KMS-11 (cell line): ENCODE measurements around the gene NUDT12.

Experiments used
- H2AFZ ChIP-seq: fragments of 200-600 bp; sonication (generic); 2 replicates; pipeline ENCODE4 v1.6.1; 2016; ENCODE audit warnings: antibody characterized with exemption, mixed run types, low read depth
- H3K27ac ChIP-seq: fragments of 200-600 bp; sonication (generic); 2 replicates; pipeline ENCODE4 v1.6.1; 2016; ENCODE audit warnings: mild to moderate bottlenecking, mixed run types
- H3K27me3 ChIP-seq: fragments of 200-600 bp; sonication (generic); 2 replicates; pipeline ENCODE4 v1.6.1; 2017; ENCODE audit warnings: mild to moderate bottlenecking, low read depth, mixed run types, moderate library complexity; ENCODE audit not compliant: insufficient read depth
- H3K36me3 ChIP-seq: fragments of 200-600 bp; sonication (generic); 2 replicates; pipeline ENCODE4 v1.6.1; 2017; ENCODE audit warnings: mild to moderate bottlenecking, mixed run types; ENCODE audit not compliant: insufficient read depth
- H3K4me1 ChIP-seq: fragments of 200-600 bp; sonication (generic); 2 replicates; pipeline ENCODE4 v1.6.1; 2016; ENCODE audit warnings: mild to moderate bottlenecking, low read depth, mixed run types; ENCODE audit not compliant: poor library complexity, severe bottlenecking
- H3K4me2 ChIP-seq: fragments of 200-600 bp; sonication (generic); 2 replicates; pipeline ENCODE4 v1.7.0; 2016; ENCODE audit warnings: mild to moderate bottlenecking, mixed run types
- H3K4me3 ChIP-seq: fragments of 200-600 bp; sonication (generic); IDR thresholded peaks from 2 replicates; pipeline ENCODE4 v1.6.1; 2017; ENCODE audit warnings: low read depth, low read length, mixed read lengths; ENCODE audit not compliant: insufficient read depth
- H3K79me2 ChIP-seq: fragments of 200-600 bp; sonication (generic); 2 replicates; pipeline ENCODE4 v1.6.1; 2016; ENCODE audit warnings: low read depth, mixed run types; ENCODE audit not compliant: insufficient read depth
- H3K9ac ChIP-seq: fragments of 200-600 bp; sonication (generic); 2 replicates; pipeline ENCODE4 v1.6.1; 2016; ENCODE audit warnings: mild to moderate bottlenecking, mixed run types
- H4K20me1 ChIP-seq: fragments of 200-600 bp; sonication (generic); 2 replicates; pipeline ENCODE4 v1.6.1; 2016; ENCODE audit warnings: mild to moderate bottlenecking, mixed run types; ENCODE audit not compliant: insufficient read depth
- TF ChIP-seq, protein P1 (sequence below): fragments of 200-600 bp; sonication (generic); conservative IDR thresholded peaks from 2 replicates; pipeline ENCODE4 v1.6.1; 2017; ENCODE audit warnings: low read depth, mild to moderate bottlenecking, antibody characterized with exemption, low read length, moderate library complexity, mixed read lengths

Gene NUDT12

DNA sequence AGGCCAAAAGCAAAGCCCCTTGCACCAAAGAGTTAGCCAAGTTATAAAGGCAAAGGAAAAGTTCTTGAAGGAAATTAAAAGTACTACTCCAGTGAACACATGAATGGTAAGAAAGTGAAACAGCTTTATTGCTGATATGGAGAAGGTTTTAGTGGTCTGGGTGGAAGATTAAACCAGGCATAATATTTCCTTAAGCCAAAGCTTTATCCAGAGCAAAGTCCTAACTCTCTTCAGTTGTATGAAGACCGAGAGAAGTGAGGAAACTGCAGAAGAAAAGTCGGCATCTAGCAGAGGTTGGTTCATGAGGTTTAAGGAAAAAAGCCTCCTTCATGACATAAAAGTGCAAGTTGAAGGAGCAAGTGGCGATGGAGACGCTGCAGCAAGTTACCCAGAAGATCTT lies 3.1 kb upstream of the NUDT12 start:
- H2AFZ ChIP-seq, result no peak overlapping the region

DNA sequence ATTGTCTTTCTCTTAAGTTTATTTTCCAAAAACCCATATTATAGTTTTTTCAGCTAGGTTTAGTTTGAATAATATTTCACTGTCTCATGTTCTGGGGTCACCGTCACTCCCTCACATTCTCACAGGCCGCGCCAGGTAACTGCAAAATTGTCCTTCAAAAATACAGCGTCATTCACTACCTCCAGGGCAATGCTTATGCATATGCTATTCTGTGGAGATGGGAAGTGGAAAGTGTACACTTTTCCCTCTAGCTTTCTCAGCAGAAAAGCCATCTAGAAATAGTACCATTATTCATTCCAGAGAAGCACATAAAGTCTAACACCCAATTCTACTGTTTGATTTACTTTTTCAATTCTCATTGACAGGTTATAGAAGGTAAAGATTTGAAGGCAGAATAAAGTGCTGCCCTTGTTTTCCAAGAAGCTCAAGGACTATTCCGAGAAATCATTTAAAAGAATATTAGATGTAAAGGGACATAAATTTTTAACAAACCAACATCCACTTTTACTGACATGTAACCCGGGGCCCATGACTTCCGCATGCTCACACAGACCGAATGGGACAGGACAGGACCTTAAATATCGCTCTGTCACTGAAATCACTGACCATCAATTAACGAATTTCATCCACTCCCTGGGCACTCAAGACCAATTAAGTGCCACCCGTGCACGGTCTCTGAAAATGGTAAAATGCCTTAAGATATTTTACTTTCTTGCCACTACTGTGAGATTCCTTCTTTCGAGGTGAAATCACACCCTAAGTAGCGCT lies 720 bp downstream of the NUDT12 start:
- Histone ChIP-seq H2AFZ (peak overlapping the region; percentile 52), H3K9ac (no peak overlapping the region), H3K36me3 (no peaks in the 10 kb centered on the region), H3K4me1 (no peaks in the 10 kb centered on the region), H4K20me1 (no peaks in the 10 kb centered on the region), H3K27ac (no peak overlapping the region), H3K27me3 (no peaks in the 10 kb centered on the region), H3K79me2 (no peaks in the 10 kb centered on the region), H3K4me2 (no peak overlapping the region; the same call in 1 of the 2 replicates), H3K4me3 (no peak overlapping the region)
- TF ChIP-seq, protein P1, sequence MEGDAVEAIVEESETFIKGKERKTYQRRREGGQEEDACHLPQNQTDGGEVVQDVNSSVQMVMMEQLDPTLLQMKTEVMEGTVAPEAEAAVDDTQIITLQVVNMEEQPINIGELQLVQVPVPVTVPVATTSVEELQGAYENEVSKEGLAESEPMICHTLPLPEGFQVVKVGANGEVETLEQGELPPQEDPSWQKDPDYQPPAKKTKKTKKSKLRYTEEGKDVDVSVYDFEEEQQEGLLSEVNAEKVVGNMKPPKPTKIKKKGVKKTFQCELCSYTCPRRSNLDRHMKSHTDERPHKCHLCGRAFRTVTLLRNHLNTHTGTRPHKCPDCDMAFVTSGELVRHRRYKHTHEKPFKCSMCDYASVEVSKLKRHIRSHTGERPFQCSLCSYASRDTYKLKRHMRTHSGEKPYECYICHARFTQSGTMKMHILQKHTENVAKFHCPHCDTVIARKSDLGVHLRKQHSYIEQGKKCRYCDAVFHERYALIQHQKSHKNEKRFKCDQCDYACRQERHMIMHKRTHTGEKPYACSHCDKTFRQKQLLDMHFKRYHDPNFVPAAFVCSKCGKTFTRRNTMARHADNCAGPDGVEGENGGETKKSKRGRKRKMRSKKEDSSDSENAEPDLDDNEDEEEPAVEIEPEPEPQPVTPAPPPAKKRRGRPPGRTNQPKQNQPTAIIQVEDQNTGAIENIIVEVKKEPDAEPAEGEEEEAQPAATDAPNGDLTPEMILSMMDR, result no peak

More for the DNA sequence above, 3.1 kb upstream of the NUDT12 start:
- Histone ChIP-seq H3K4me2 (no peak overlapping the region), H3K4me1 (no peaks in the 10 kb centered on the region), H3K79me2 (no peaks in the 10 kb centered on the region), H3K4me3 (no peak overlapping the region), H3K36me3 (no peaks in the 10 kb centered on the region), H4K20me1 (no peaks in the 10 kb centered on the region), H3K9ac (no peak overlapping the region), H3K27me3 (no peaks in the 10 kb centered on the region), H3K27ac (no peak overlapping the region)
- TF ChIP-seq, protein P1, result no peak

DNA sequence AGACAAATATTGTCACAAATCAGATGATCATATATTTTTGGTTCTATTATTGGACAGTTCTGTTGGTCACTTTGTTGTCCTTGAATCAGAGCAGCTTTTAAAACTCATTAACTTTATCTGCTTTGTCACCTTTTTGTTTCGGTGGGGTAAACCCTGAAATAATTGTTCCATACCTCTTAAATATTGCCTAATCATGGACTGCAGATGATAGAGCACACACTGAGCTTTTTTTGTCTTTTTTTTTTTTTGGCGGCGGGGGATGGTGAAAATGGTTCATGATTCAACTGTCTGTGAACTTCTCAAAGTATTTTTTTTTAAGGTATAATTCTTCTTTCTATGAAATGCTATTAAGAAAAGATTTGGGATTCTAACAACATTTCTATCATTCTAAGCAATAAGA lies 1.8 kb downstream of the NUDT12 start:
- Histone ChIP-seq H4K20me1 (no peaks in the 10 kb centered on the region), H3K27me3 (no peaks in the 10 kb centered on the region), H3K36me3 (no peaks in the 10 kb centered on the region), H3K9ac (no peak overlapping the region), H3K4me1 (no peaks in the 10 kb centered on the region), H2AFZ (no peak overlapping the region), H3K79me2 (no peaks in the 10 kb centered on the region), H3K27ac (no peak overlapping the region), H3K4me3 (no peak overlapping the region), H3K4me2 (no peak overlapping the region)
- TF ChIP-seq, protein P1, result no peak

DNA sequence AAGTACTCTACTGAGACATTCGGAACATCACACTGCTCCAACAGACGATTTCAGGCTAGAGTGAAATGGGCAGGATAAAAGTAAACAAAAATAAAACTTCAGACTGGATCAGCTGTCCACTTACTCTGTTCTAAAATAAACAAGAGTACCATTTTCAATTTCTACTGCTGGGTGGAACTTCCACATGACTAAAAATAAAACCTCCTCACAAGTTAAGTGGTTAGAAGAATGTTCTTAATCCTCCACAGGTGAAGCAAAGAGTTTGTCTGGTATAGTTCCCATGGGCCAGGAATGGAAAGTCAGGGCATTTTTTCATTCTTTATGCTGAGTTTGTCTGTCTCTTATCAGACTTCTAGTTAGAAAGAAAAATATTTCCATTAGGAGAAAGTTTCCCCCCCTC lies 15.7 kb downstream of the NUDT12 start:
- Histone ChIP-seq H3K4me3 (no peak overlapping the region), H2AFZ (0 out of 2 replicates have a peak overlapping the region, but pooled peaks have one; percentile 21), H3K36me3 (no peaks in the 10 kb centered on the region), H3K4me1 (peaks cover 19% of the 10 kb centered on the region), H3K27ac (no peak overlapping the region; the same call in 1 of the 2 replicates), H4K20me1 (no peaks in the 10 kb centered on the region), H3K9ac (no peak overlapping the region), H3K4me2 (peak overlapping the region; percentile 14; the same call in 1 of the 2 replicates), H3K79me2 (no peaks in the 10 kb centered on the region), H3K27me3 (no peaks in the 10 kb centered on the region)
- TF ChIP-seq, protein P1, result no peak
